ENCODE measurements around the gene DEDD2. TPM values are rescaled to one million over a fixed set of nuclear protein-coding genes. Genes with fewer than 3 reads are reported as not detected.
A peak's percentile ranks its signal among the peaks of the same experiment; 100 is the strongest.

Gene DEDD2
- total RNA-seq, 6 donors from 2014 or later, result 38.6 to 154 (median 51.2) TPM

GRCh38 chr19:42228641-42229040 is 11.2 kb upstream of the DEDD2 start:
- Histone ChIP-seq H3K4me1 (no peaks in the 10 kb centered on the region), H3K4me3 (no peak overlapping the region), H3K36me3 (peaks cover 41 to 95% (median 90%) of the 10 kb centered on the region in 4 donors), H3K9me3 (no peaks in the 10 kb centered on the region), H3K27ac (no peak overlapping the region), H3K27me3 (no peaks in the 10 kb centered on the region)
- DNase-seq (no peak), ATAC-seq (ENCODE audit: low FRiP score in 2 of 2) (no peak)
- WGBS, 2 donors, result 89 to 90% methylated on average over 3 to 4 of the region's 4 CpGs
- TF ChIP-seq CTCF (IDR thresholded peaks at IDR 0.05), result no peak
- TF ChIP-seq POLR2AphosphoS5 (IDR thresholded peaks at IDR 0.05), result no peak
- TF ChIP-seq EP300 (IDR thresholded peaks at IDR 0.05), result no peak
- no peak for TF ChIP-seq POLR2A (IDR thresholded peaks at IDR 0.05)

GRCh38 chr19:42226886-42227285 is 9.4 kb upstream of the DEDD2 start:
- H3K4me1 ChIP-seq, result peaks cover 0 to 4% (median under 1%) of the 10 kb centered on the region in 4 donors
- no peak for DNase-seq
- H3K27me3 ChIP-seq, result no peaks in the 10 kb centered on the region
- H3K27ac ChIP-seq, result no peak overlapping the region
- TF ChIP-seq EP300 (IDR thresholded peaks at IDR 0.05) (no peak), CTCF (IDR thresholded peaks at IDR 0.05) (no peak), POLR2AphosphoS5 (IDR thresholded peaks at IDR 0.05) (no peak), POLR2A (IDR thresholded peaks at IDR 0.05) (no peak)
- no peaks in the 10 kb centered on the region for H3K9me3 ChIP-seq
- no peak overlapping the region for H3K4me3 ChIP-seq
- no peak for ATAC-seq (ENCODE audit: low FRiP score in 2 of 2)
- H3K36me3 ChIP-seq, result peaks cover 29 to 77% (median 72%) of the 10 kb centered on the region in 4 donors
- WGBS, 2 donors, result 83 to 92% methylated on average over 1 of the region's 1 CpG

GRCh38 chr19:42225718-42226292 is 8.3 kb upstream of the DEDD2 start:
- TF ChIP-seq CTCF (IDR thresholded peaks at IDR 0.05), result no peak
- TF ChIP-seq POLR2AphosphoS5 (IDR thresholded peaks at IDR 0.05), result no peak
- no peak for TF ChIP-seq POLR2A (IDR thresholded peaks at IDR 0.05)
- TF ChIP-seq EP300 (IDR thresholded peaks at IDR 0.05), result no peak
- peaks cover 19 to 66% (median 63%) of the 10 kb centered on the region in 4 donors for H3K36me3 ChIP-seq
- H3K9me3 ChIP-seq, result no peaks in the 10 kb centered on the region
- H3K4me3 ChIP-seq, result no peak overlapping the region
- no peak overlapping the region for H3K27ac ChIP-seq
- ATAC-seq (ENCODE audit: low FRiP score in 2 of 2), result no peak
- DNase-seq, result peak in 1 of 2 donors; percentile 82
- no peaks in the 10 kb centered on the region for H3K27me3 ChIP-seq
- peaks cover 8 to 14% (median 10%) of the 10 kb centered on the region in 4 donors for H3K4me1 ChIP-seq
- 96 to 98% methylated on average over 24 to 31 of the region's 33 CpGs for WGBS, 2 donors

GRCh38 chr19:42224940-42225717 is 7.7 kb upstream of the DEDD2 start:
- H3K27me3 ChIP-seq, result no peaks in the 10 kb centered on the region
- H3K4me3 ChIP-seq, result no peak overlapping the region
- DNase-seq (peak in 1 of 2 donors; percentile 74), ATAC-seq (ENCODE audit: low FRiP score in 2 of 2) (no peak)
- H3K9me3 ChIP-seq, result no peaks in the 10 kb centered on the region
- peaks cover 11 to 16% (median 13%) of the 10 kb centered on the region in 4 donors for H3K4me1 ChIP-seq
- TF ChIP-seq CTCF (IDR thresholded peaks at IDR 0.05), result no peak
- TF ChIP-seq POLR2AphosphoS5 (IDR thresholded peaks at IDR 0.05), result no peak
- TF ChIP-seq EP300 (IDR thresholded peaks at IDR 0.05), result no peak
- no peak for TF ChIP-seq POLR2A (IDR thresholded peaks at IDR 0.05)
- WGBS, 2 donors, result 95 to 96% methylated on average over 33 to 36 of the region's 37 CpGs
- peaks cover 15 to 60% (median 56%) of the 10 kb centered on the region in 4 donors for H3K36me3 ChIP-seq
- no peak overlapping the region for H3K27ac ChIP-seq

Data from upper lobe of left lung (tissue), 6 donors.